Peyer's patch (tissue), 4 donors: ENCODE data around the gene GLRA3.

Experiments used
- CTCF ChIP-seq, 6 experiments: fragments of 450-650 bp in 4 of 6; fragments of 200-600 bp in 2 of 6; sonication (generic) in 1 of 6; IDR thresholded peaks; one replicate each; pipeline ENCODE4 v1.5.1; 2017 to 2019; ENCODE audit warnings: antibody characterized with exemption in 6 of 6, mild to moderate bottlenecking in 3 of 6, moderate library complexity in 1 of 6
- POLR2A ChIP-seq, 2 donors: fragments of 450-650 bp; IDR thresholded peaks; one replicate each; pipeline ENCODE4 v1.5.1; 2017; ENCODE audit warnings: antibody characterized with exemption in 2 of 2, mild to moderate bottlenecking in 2 of 2, moderate library complexity in 2 of 2

DNA sequence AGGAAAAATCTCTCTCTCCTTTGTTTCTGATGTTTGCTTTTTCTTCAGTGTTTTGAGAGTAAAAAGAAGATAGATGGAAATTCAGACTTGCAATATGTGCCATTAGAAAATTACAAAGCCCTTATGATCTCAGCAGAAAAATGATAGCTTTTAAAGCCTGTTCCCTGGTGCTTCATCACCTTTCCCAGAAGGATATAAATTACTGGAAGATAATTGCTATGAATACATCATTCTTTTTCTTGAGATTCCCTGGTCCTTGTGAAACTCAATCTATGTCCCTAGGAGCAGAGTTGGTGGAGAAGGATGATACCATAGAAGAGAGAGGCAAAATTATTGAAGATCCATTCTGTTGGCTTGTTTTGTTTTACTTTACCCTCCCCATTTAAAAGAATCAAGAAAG is 86.5 kb downstream of the GLRA3 start:
- TF ChIP-seq CTCF (IDR thresholded peaks at IDR 0.05): no peak
- no peak for TF ChIP-seq POLR2A (IDR thresholded peaks at IDR 0.05)
